Lower leg skin (tissue), 3 donors: ENCODE measurements around the gene SRGAP2C.
"Not testable (repeated sequence)": the region's sequence is repeated elsewhere in the genome, so short reads cannot be mapped to it uniquely, and the experiment has no call there.

ENCODE experiments used
- CTCF ChIP-seq, 3 donors: fragments of 450-650 bp; IDR thresholded peaks; one replicate each; pipeline ENCODE4 v1.5.1; 2016; ENCODE audit warnings: antibody characterized with exemption in 3 of 3, mild to moderate bottlenecking in 3 of 3, moderate library complexity in 2 of 3
- POLR2A ChIP-seq, 2 donors: fragments of 450-650 bp; IDR thresholded peaks; one replicate each; pipeline ENCODE4 v1.6.1; 2016 to 2017; ENCODE audit warnings: antibody characterized with exemption in 2 of 2, mild to moderate bottlenecking in 1 of 2, moderate library complexity in 1 of 2

GRCh38 chr1:121252656-121253055, 67.9 kb downstream of the SRGAP2C start:
- TF ChIP-seq CTCF, POLR2A (IDR thresholded peaks at IDR 0.05): not testable (repeated sequence)
